IMR-90 (cell line): ENCODE data around the gene MAGI3. TPM values are rescaled to one million over a fixed set of nuclear protein-coding genes. Genes with fewer than 3 reads are reported as not detected.

Source experiments
- ATAC-seq: fragments of 200-7000 bp; cut with Tn5 transposase; 2 replicates; pipeline ENCODE4 v1.9.1; 2020; ENCODE audit warnings: low read depth, mild to moderate bottlenecking, moderate library complexity
- BruUV-seq: library from RNA; stranded (reverse); fragments of 400-500 nt; replicated peaks from 2 replicates; lab custom pipeline; 2021; lab: Mats Ljungman, UMichigan
- CTCF ChIA-PET: fragments of 300-600 bp; formaldehyde crosslinking; extraction: SDS; loops from one replicate; lab custom pipeline; 2021; ENCODE audit warnings: antibody characterized with exemption; lab: Yijun Ruan, JAX
- POLR2A ChIA-PET: fragments of 300-600 bp; sonication (Branson Sonifier 250); formaldehyde crosslinking; loops from one replicate; lab custom pipeline; 2022; ENCODE audit warnings: antibody characterized with exemption; ENCODE audit not compliant: unreplicated experiment; lab: Charles Lee
- DNase-seq: peaks from one replicate; pipeline ENCODE4 v3.0.0; 2013
- H2AFZ ChIP-seq: replicated peaks from 2 replicates; pipeline ENCODE3; 2013; ENCODE audit warnings: low read length, mild to moderate bottlenecking; ENCODE audit not compliant: poor library complexity
- H2AK5ac ChIP-seq: 2 replicates; pipeline ENCODE4 v1.6.1; 2013; ENCODE audit warnings: low read depth, low read length, inconsistent platforms
- H2AK9ac ChIP-seq: replicated peaks from 2 replicates; pipeline ENCODE3; 2013; ENCODE audit warnings: mild to moderate bottlenecking, low read depth, low read length, moderate library complexity; ENCODE audit not compliant: poor library complexity
- H2BK120ac ChIP-seq: 2 replicates; pipeline ENCODE4 v1.6.1; 2013; ENCODE audit warnings: low read depth, low read length, inconsistent platforms
- H2BK15ac ChIP-seq: 3 replicates; pipeline ENCODE4 v1.6.1; 2013; ENCODE audit warnings: low read depth, low read length, inconsistent platforms
- H2BK20ac ChIP-seq: 2 replicates; pipeline ENCODE4 v1.6.1; 2013; ENCODE audit warnings: low read depth, mild to moderate bottlenecking, inconsistent platforms, low read length, moderate library complexity
- H2BK5ac ChIP-seq: 2 replicates; pipeline ENCODE4 v1.6.1; 2013; ENCODE audit warnings: mild to moderate bottlenecking, low read depth, low read length, inconsistent platforms; ENCODE audit not compliant: poor library complexity, severe bottlenecking
- H3K14ac ChIP-seq: replicated peaks from 2 replicates; pipeline ENCODE4 v1.6.1; 2013; ENCODE audit warnings: low read depth, low read length, inconsistent platforms
- H3K18ac ChIP-seq: 2 replicates; pipeline ENCODE4 v1.6.1; 2013; ENCODE audit warnings: low read depth, low read length, control low read depth
- H3K23ac ChIP-seq: 2 replicates; pipeline ENCODE4 v1.6.1; 2013; ENCODE audit warnings: low read depth, low read length, inconsistent platforms
- H3K27ac ChIP-seq: 2 replicates; pipeline ENCODE4 v1.5.1; 2013; ENCODE audit warnings: mild to moderate bottlenecking, control low read depth, low read length; ENCODE audit not compliant: insufficient read depth
- H3K27me3 ChIP-seq: 2 replicates; pipeline ENCODE4 v1.6.1; 2013; ENCODE audit warnings: low read length; ENCODE audit not compliant: control insufficient read depth, insufficient read depth
- H3K36me3 ChIP-seq: 2 replicates; pipeline ENCODE4 v1.6.1; 2013; ENCODE audit warnings: low read length, mixed read lengths; ENCODE audit not compliant: control insufficient read depth, insufficient read depth
- H3K4ac ChIP-seq: 2 replicates; pipeline ENCODE4 v1.6.1; 2013; ENCODE audit warnings: low read depth, low read length, inconsistent platforms
- H3K4me1 ChIP-seq: 2 replicates; pipeline ENCODE4 v1.6.1; 2013; ENCODE audit warnings: low read length, mixed read lengths; ENCODE audit not compliant: control insufficient read depth, insufficient read depth
- H3K4me2 ChIP-seq: 2 replicates; pipeline ENCODE4 v1.6.1; 2013; ENCODE audit warnings: low read depth, mild to moderate bottlenecking, control low read depth, low read length, moderate library complexity
- H3K4me3 ChIP-seq: 2 replicates; pipeline ENCODE4 v1.5.1; 2013; ENCODE audit warnings: low read depth, mild to moderate bottlenecking, control low read depth, low read length, moderate library complexity; ENCODE audit not compliant: insufficient read depth
- H3K56ac ChIP-seq: 2 replicates; pipeline ENCODE4 v1.6.1; 2013; ENCODE audit warnings: low read length, inconsistent platforms; ENCODE audit not compliant: insufficient read depth; ENCODE audit errors: extremely low read depth
- H3K79me1 ChIP-seq, 2 experiments: 2 replicates each; pipeline ENCODE4 v1.6.1; 2013; ENCODE audit warnings: low read length in 2 of 2, inconsistent platforms in 1 of 2, low read depth in 1 of 2
- H3K9ac ChIP-seq: 2 replicates; pipeline ENCODE4 v1.6.1; 2013; ENCODE audit warnings: low read depth, low read length, control low read depth
- H3K9me1 ChIP-seq: 2 replicates; pipeline ENCODE4 v1.6.1; 2013; ENCODE audit warnings: low read length, inconsistent platforms; ENCODE audit not compliant: insufficient read depth
- H3K9me3 ChIP-seq: 2 replicates; pipeline ENCODE4 v1.6.1; 2013; ENCODE audit warnings: low read length; ENCODE audit not compliant: control insufficient read depth, insufficient read depth
- H4K20me1 ChIP-seq: 2 replicates; pipeline ENCODE4 v1.6.1; 2013; ENCODE audit warnings: low read length, inconsistent platforms; ENCODE audit not compliant: insufficient read depth
- H4K5ac ChIP-seq: 2 replicates; pipeline ENCODE4 v1.6.1; 2013; ENCODE audit warnings: mild to moderate bottlenecking, low read depth, low read length, control low read depth
- H4K8ac ChIP-seq, 2 experiments: 2 replicates each; pipeline ENCODE4 v1.6.1; 2013; ENCODE audit warnings: low read depth in 2 of 2, low read length in 2 of 2, control low read depth in 1 of 2, inconsistent platforms in 1 of 2
- H4K91ac ChIP-seq: 2 replicates; pipeline ENCODE4 v1.6.1; 2013; ENCODE audit warnings: low read depth, low read length, inconsistent platforms; ENCODE audit not compliant: insufficient read depth
- BHLHE40 ChIP-seq: fragments of 150-350 bp; IDR thresholded peaks from 2 replicates; pipeline ENCODE4 v1.6.1; 2016; ENCODE audit warnings: mild to moderate bottlenecking, low read depth, low read length
- CHD1 ChIP-seq: IDR thresholded peaks from 2 replicates; pipeline ENCODE4 v1.6.1; 2012; ENCODE audit warnings: low read depth, low read length, improper control_type of control experiment
- FOS ChIP-seq: fragments of 150-350 bp; IDR thresholded peaks from 2 replicates; pipeline ENCODE4 v1.6.1; 2016; ENCODE audit warnings: low read depth, low read length
- MAFK ChIP-seq: IDR thresholded peaks from 2 replicates; pipeline ENCODE4 v1.6.1; 2012; ENCODE audit warnings: low read depth, low read length, improper control_type of control experiment
- MXI1 ChIP-seq: IDR thresholded peaks from 2 replicates; pipeline ENCODE4 v1.6.1; 2012; ENCODE audit warnings: low read depth, mild to moderate bottlenecking, low read length, moderate library complexity, borderline replicate concordance
- NFE2L2 ChIP-seq: fragments of 150-350 bp; IDR thresholded peaks from 2 replicates; pipeline ENCODE4 v1.6.1; 2016; ENCODE audit warnings: low read depth, mild to moderate bottlenecking, low read length
- POLR2A ChIP-seq: IDR thresholded peaks from 2 replicates; pipeline ENCODE4 v1.6.1; 2012; ENCODE audit warnings: mild to moderate bottlenecking, low read depth, low read length
- RAD21 ChIP-seq: IDR thresholded peaks from 2 replicates; pipeline ENCODE4 v1.6.1; 2012; ENCODE audit warnings: low read length, improper control_type of control experiment
- RCOR1 ChIP-seq: IDR thresholded peaks from 2 replicates; pipeline ENCODE4 v1.6.1; 2012; ENCODE audit warnings: mild to moderate bottlenecking, low read length, improper control_type of control experiment; ENCODE audit not compliant: insufficient replicate concordance
- RFX5 ChIP-seq: IDR thresholded peaks from 2 replicates; pipeline ENCODE4 v1.8.0; 2012; ENCODE audit warnings: low read depth, mild to moderate bottlenecking, low read length, moderate library complexity
- SMC3 ChIP-seq: fragments of 150-350 bp; IDR thresholded peaks from 2 replicates; pipeline ENCODE4 v1.6.1; 2016; ENCODE audit warnings: low read depth, mild to moderate bottlenecking, antibody characterized with exemption, low read length, moderate library complexity
- WGBS, 2 experiments: methylation state at CpG; one replicate each; pipeline versions ENCODE4 v1.1.5 to v1.1.7; 2013; ENCODE audit warnings: missing lambda C conversion rate in 2 of 2; ENCODE audit not compliant: insufficient read length in 1 of 2; ENCODE audit errors: extremely low coverage in 2 of 2; 5-methylcytosine and 5-hydroxymethylcytosine counted together
- dilution Hi-C: fragments of 300-500 bp; cut with HindIII; formaldehyde crosslinking; loops from one replicate; pipeline ENCODE4 v1.14.3; 2018; ENCODE audit warnings: low sequenced_read_pairs; ENCODE audit not compliant: unreplicated experiment
- in situ Hi-C: fragments of 300-500 bp; cut with MboI; formaldehyde crosslinking; loops from 3 replicates; pipeline ENCODE4 v1.14.3; 2019; ENCODE audit warnings: low sequenced_read_pairs, inconsistent platforms, mixed read lengths
- intact Hi-C: fragments of 100-400 bp; cut with micrococcal nuclease; formaldehyde crosslinking; loops from 2 replicates; pipeline ENCODE4 v1.10.0; 2022
- polyA plus RNA-seq, 3 experiments: library from polyadenylated mRNA; depleted of rRNA; stranded (reverse); fragments of >200 nt; gene quantifications; 2 replicates each; pipeline ENCODE4 v1.2.3, GENCODE V29; 2012; ENCODE audit warnings: low replicate concordance in 1 of 3
- total RNA-seq: library from RNA; depleted of rRNA; stranded (reverse); fragments of >200 nt; gene quantifications from 2 replicates; pipeline ENCODE4 v1.2.3, GENCODE V29; 2012
- TF ChIP-seq, protein P1 (sequence below): conservative IDR thresholded peaks from 2 replicates; pipeline ENCODE4 v1.5.1; 2012; ENCODE audit warnings: mild to moderate bottlenecking, low read depth, low read length, improper control_type of control experiment
- TF ChIP-seq, protein P2 (sequence below): fragments of 150-350 bp; IDR thresholded peaks from 2 replicates; pipeline ENCODE4 v1.6.1; 2016; ENCODE audit warnings: low read depth, mild to moderate bottlenecking, low read length, moderate library complexity, borderline replicate concordance

The MAGI3 gene
- total and polyA plus RNA-seq, 2 of the 4 experiments (the other 2 are of a cell fraction), result 2.5 to 8.8 TPM

DNA sequence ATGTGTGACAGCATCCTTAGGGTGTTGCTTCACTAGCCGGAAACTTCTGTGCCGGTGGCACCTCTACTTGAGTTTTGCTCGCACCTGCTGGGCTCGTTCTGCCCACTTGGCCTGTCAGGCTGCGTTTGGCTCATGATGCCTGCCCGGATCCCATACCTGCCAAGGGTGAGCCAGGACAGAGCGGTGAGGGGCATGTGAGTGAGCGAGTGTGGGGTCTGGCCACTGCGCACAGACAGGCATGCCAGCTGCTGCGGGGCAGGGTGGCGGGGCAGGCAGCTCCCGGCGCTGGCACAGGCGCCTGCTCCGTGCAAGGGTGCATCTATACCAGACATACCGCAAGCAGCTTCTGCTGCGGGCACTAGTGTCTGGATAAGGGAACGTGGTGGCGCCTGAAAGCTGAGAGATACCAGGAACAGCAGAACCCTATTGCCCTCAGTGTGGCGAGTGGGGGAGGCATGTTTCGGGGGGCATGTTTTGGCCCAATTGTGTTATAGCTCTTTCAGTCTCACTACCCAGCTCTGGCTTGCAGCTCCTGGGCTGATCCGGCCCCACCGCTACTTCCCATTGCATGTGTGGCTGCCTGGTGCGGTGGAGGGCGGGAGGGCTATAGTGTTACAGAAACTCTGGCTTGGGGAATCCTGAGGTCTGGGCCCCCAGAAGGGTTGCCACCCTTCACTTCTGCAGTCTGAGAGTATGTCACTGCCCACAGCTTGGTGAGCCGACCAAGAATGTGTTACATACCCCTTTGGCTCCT, 32.2 kb downstream of the MAGI3 start (continued):
- TF ChIP-seq NFE2L2, result no peak

DNA sequence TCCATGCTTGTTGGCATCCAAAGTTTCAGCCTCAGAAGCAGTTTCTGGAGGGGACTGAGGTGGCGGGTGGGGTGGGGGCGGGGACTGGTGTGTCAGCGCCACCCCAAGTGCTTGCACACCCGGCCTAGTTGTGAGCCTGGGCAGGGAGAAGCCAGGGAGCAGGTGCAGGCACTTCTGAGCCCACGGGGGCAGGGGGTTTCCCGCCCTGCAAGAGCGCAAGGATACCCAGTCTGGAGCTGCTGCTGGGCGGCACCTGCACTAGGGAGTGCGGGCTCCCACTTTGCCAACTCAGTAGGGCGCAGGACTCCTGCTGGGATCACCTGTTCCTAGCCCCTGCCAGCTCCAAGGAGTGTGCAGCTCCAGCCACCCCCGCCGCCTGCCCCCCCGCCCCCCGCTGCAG, 33.5 kb downstream of the MAGI3 start:
- in situ Hi-C loops (no loop called here), dilution Hi-C loops (no loop called here), intact Hi-C loops (no loop called here)
- no peak overlapping the region for H2AFZ ChIP-seq
- H3K9ac ChIP-seq, result no peak overlapping the region
- H3K27ac ChIP-seq, result no peak overlapping the region
- H2BK20ac ChIP-seq, result no peak overlapping the region
- no peak overlapping the region for H2BK5ac ChIP-seq
- no peak overlapping the region for H4K91ac ChIP-seq
- peaks cover 5% of the 10 kb centered on the region; the same call in 1 of the 2 replicates for H3K9me1 ChIP-seq
- H3K79me1 ChIP-seq, result peaks cover 11 to 13% of the 10 kb centered on the region in 2 experiments; a peak in 3 of 4 replicates
- BruUV-seq, result no TSS peak
- POLR2A ChIA-PET, result no interaction called here
- no peak overlapping the region for H4K8ac ChIP-seq
- H3K27me3 ChIP-seq, result no peaks in the 10 kb centered on the region
- no peak overlapping the region for H4K5ac ChIP-seq
- no peaks in the 10 kb centered on the region for H3K4me1 ChIP-seq
- H3K4ac ChIP-seq, result no peak overlapping the region
- H4K20me1 ChIP-seq, result no peaks in the 10 kb centered on the region
- no peak overlapping the region for H3K4me2 ChIP-seq
- no peak overlapping the region for H3K18ac ChIP-seq
- DNase-seq (no peak), ATAC-seq (no peak)
- no peak overlapping the region for H3K56ac ChIP-seq
- H2AK9ac ChIP-seq, result no peak overlapping the region
- H3K4me3 ChIP-seq, result no peak overlapping the region
- no peak overlapping the region for H3K14ac ChIP-seq
- H2AK5ac ChIP-seq, result no peak overlapping the region
- H3K9me3 ChIP-seq, result peaks cover 6% of the 10 kb centered on the region
- no peak overlapping the region for H2BK15ac ChIP-seq
- no peak overlapping the region for H2BK120ac ChIP-seq
- 100% methylated on average over 1 of the region's 14 CpGs; no CpG with 5 or more reads in 1 of the 2 experiments for WGBS, 2 experiments
- peaks cover 3% of the 10 kb centered on the region; the same call in 1 of the 2 replicates for H3K36me3 ChIP-seq
- H3K23ac ChIP-seq, result no peak overlapping the region
- CTCF ChIA-PET, result no interaction called here
- TF ChIP-seq NFE2L2 (no peak), RFX5 (no peak), MAFK (no peak), POLR2A (no peak), SMC3 (no peak), CHD1 (no peak), RCOR1 (no peak), RAD21 (no peak), BHLHE40 (no peak), FOS (no peak), MXI1 (no peak)
- TF ChIP-seq, protein P1, sequence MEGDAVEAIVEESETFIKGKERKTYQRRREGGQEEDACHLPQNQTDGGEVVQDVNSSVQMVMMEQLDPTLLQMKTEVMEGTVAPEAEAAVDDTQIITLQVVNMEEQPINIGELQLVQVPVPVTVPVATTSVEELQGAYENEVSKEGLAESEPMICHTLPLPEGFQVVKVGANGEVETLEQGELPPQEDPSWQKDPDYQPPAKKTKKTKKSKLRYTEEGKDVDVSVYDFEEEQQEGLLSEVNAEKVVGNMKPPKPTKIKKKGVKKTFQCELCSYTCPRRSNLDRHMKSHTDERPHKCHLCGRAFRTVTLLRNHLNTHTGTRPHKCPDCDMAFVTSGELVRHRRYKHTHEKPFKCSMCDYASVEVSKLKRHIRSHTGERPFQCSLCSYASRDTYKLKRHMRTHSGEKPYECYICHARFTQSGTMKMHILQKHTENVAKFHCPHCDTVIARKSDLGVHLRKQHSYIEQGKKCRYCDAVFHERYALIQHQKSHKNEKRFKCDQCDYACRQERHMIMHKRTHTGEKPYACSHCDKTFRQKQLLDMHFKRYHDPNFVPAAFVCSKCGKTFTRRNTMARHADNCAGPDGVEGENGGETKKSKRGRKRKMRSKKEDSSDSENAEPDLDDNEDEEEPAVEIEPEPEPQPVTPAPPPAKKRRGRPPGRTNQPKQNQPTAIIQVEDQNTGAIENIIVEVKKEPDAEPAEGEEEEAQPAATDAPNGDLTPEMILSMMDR, result no peak
- TF ChIP-seq, protein P2, sequence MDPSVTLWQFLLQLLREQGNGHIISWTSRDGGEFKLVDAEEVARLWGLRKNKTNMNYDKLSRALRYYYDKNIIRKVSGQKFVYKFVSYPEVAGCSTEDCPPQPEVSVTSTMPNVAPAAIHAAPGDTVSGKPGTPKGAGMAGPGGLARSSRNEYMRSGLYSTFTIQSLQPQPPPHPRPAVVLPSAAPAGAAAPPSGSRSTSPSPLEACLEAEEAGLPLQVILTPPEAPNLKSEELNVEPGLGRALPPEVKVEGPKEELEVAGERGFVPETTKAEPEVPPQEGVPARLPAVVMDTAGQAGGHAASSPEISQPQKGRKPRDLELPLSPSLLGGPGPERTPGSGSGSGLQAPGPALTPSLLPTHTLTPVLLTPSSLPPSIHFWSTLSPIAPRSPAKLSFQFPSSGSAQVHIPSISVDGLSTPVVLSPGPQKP, result no peak
